K562 (cell line): ENCODE results near the gene CCNL2. TPM values are rescaled to one million over a fixed set of nuclear protein-coding genes. Genes with fewer than 3 reads are reported as not detected.

Experiments
- ATAC-seq: fragments of 200-7000 bp; cut with Tn5 transposase; 3 replicates; pipeline ENCODE4 v1.9.1; 2020; ENCODE audit warnings: moderate library complexity
- BruUV-seq: library from RNA; stranded (reverse); fragments of 400-500 nt; replicated peaks from 2 replicates; lab custom pipeline; 2021; lab: Mats Ljungman, UMichigan
- CTCF ChIA-PET: fragments of 300-600 bp; formaldehyde crosslinking; extraction: SDS; loops from one replicate; lab custom pipeline; 2021; ENCODE audit warnings: low intra/inter-chr PET ratio; lab: Yijun Ruan, JAX
- POLR2A ChIA-PET: fragments of 300-600, 350-650 bp; sonication (Branson Sonifier 250); formaldehyde crosslinking; extraction: SDS; loops from one replicate; lab custom pipeline; 2021; ENCODE audit warnings: antibody characterized with exemption, inconsistent platforms; lab: Yijun Ruan, JAX
- DNase-seq, 4 experiments: peaks; one replicate each; pipeline versions ENCODE4 v3.0.0 to v3.0.0-alpha.2; 2011 to 2018; ENCODE audit warnings: low spot score in 3 of 4, mixed read lengths in 3 of 4; ENCODE audit errors: extremely low read depth in 1 of 4
- FAIRE-seq: peaks from 2 replicates; lab custom pipeline; 2011; peaks lifted over from hg19 to GRCh38; lab: Jason Lieb, UNC
- H2AFZ ChIP-seq: 2 replicates; pipeline ENCODE4 v1.6.0; 2011; ENCODE audit warnings: low read depth, low read length, control low read depth, inconsistent platforms
- H3K27ac ChIP-seq: fragments of 200-600 bp; 3 replicates; pipeline ENCODE4 v1.8.0; 2011; ENCODE audit warnings: low read depth, mild to moderate bottlenecking, control low read depth, inconsistent platforms, low read length, moderate library complexity, mixed read lengths; ENCODE audit errors: extremely low read depth
- H3K27me3 ChIP-seq, 2 experiments: fragments of 300-600 bp in 1 of 2; 2 replicates in 1 of 2; 3 replicates in 1 of 2; pipeline versions ENCODE4 v1.6.0 to v1.8.0; 2011; ENCODE audit warnings: inconsistent platforms in 2 of 2, low read length in 2 of 2, mild to moderate bottlenecking in 1 of 2, mixed read lengths in 1 of 2, moderate library complexity in 1 of 2; ENCODE audit not compliant: control insufficient read depth in 2 of 2, insufficient read depth in 2 of 2
- H3K36me3 ChIP-seq: fragments of 300-600 bp; 3 replicates; pipeline ENCODE4 v1.8.0; 2011; ENCODE audit warnings: mild to moderate bottlenecking, low read length, inconsistent platforms; ENCODE audit not compliant: control insufficient read depth, insufficient read depth
- H3K4me1 ChIP-seq, 2 experiments: fragments of 200-600 bp in 1 of 2; replicated peaks in 1 of 2; 2 replicates in 1 of 2; 3 replicates in 1 of 2; pipeline versions ENCODE4 v1.5.1 to v1.8.0; 2011; ENCODE audit warnings: inconsistent platforms in 2 of 2, low read length in 2 of 2, mild to moderate bottlenecking in 1 of 2, mixed read lengths in 1 of 2, moderate library complexity in 1 of 2; ENCODE audit not compliant: control insufficient read depth in 2 of 2, insufficient read depth in 2 of 2
- H3K4me2 ChIP-seq: 2 replicates; pipeline ENCODE4 v1.6.1; 2011; ENCODE audit warnings: low read length, control low read depth, inconsistent platforms, mixed read lengths; ENCODE audit not compliant: insufficient read depth
- H3K4me3 ChIP-seq: fragments of 200-600 bp; sonication (generic), shearing (Covaris generic); 2 replicates; pipeline ENCODE4 v1.5.1; 2016; ENCODE audit warnings: control low read depth, inconsistent platforms
- H3K79me2 ChIP-seq: fragments of 200-600 bp; 3 replicates; pipeline ENCODE4 v1.8.0; 2011; ENCODE audit warnings: low read length, inconsistent platforms; ENCODE audit not compliant: control insufficient read depth, insufficient read depth
- H3K9ac ChIP-seq, 2 experiments: 2 replicates each; pipeline versions ENCODE4 v1.6.0 to v1.6.1; 2011; ENCODE audit warnings: low read depth in 2 of 2, low read length in 2 of 2, control low read depth in 1 of 2, inconsistent platforms in 1 of 2, mild to moderate bottlenecking in 1 of 2, mixed read lengths in 1 of 2; ENCODE audit not compliant: insufficient read depth in 1 of 2
- H3K9me1 ChIP-seq: one replicate; pipeline ENCODE4 v1.6.0; 2011; ENCODE audit warnings: inconsistent platforms, mild to moderate bottlenecking, low read length, moderate library complexity; ENCODE audit not compliant: control insufficient read depth, insufficient read depth
- H3K9me3 ChIP-seq: replicated peaks from 2 replicates; pipeline ENCODE4 v1.5.1; 2011; ENCODE audit warnings: low read depth, low read length, inconsistent platforms; ENCODE audit not compliant: control insufficient read depth, insufficient read depth
- H4K20me1 ChIP-seq: replicated peaks from 2 replicates; pipeline ENCODE4 v1.6.1; 2011; ENCODE audit warnings: low read length, inconsistent platforms, mixed read lengths; ENCODE audit not compliant: control insufficient read depth, insufficient read depth
- NUFIP1 ChIP-seq: fragments of 450-650 bp; IDR thresholded peaks from 2 replicates; pipeline ENCODE4 v1.6.1; 2018; ENCODE audit not compliant: partially characterized antibody
- POLR2AphosphoS2 ChIP-seq: IDR thresholded peaks from 2 replicates; pipeline ENCODE4 v1.6.1; 2012; ENCODE audit warnings: low read length, improper control_type of control experiment
- PRMT5 ChIP-seq: sonication (generic); formaldehyde crosslinking; IDR thresholded peaks from 2 replicates; pipeline ENCODE4 v1.5.0; 2020; ENCODE audit warnings: missing genetic modification reagents
- RAD21 ChIP-seq, 2 experiments: fragments of 250-450 bp in 1 of 2; fragments of 450-650 bp in 1 of 2; sonication (Bioruptor Pico) in 1 of 2; formaldehyde crosslinking in 1 of 2; IDR thresholded peaks in 1 of 2; conservative IDR thresholded peaks in 1 of 2; 2 replicates each; pipeline versions ENCODE4 v1.4.0 to v1.8.0; 2020 to 2022; ENCODE audit warnings: mild to moderate bottlenecking in 2 of 2, moderate library complexity in 1 of 2
- TRIM24 ChIP-seq, 2 experiments: fragments of 450-650 bp; IDR thresholded peaks; 2 replicates each; pipeline ENCODE4 v1.6.1; 2016
- XRCC4 ChIP-seq: IDR thresholded peaks from one replicate; pipeline ENCODE4 v1.6.1; 2011; ENCODE audit not compliant: insufficient read depth, insufficient read length; ENCODE audit errors: extremely low read depth
- WGBS: fragments of 100-300 bp; shearing (Covaris generic); methylation state at CpG from one replicate; pipeline ENCODE4 v1.1.6; 2016; ENCODE audit warnings: low coverage, mixed read lengths; ENCODE audit not compliant: insufficient coverage; ENCODE audit errors: missing lambda C conversion rate; 5-methylcytosine and 5-hydroxymethylcytosine counted together
- in situ Hi-C: fragments of 300-500 bp; cut with MboI; formaldehyde crosslinking; loops from 4 replicates; pipeline ENCODE4 v1.15.0; 2018; ENCODE audit warnings: inconsistent platforms, mixed read lengths
- intact Hi-C: fragments of 100-400 bp; cut with micrococcal nuclease; formaldehyde crosslinking; loops from 2 replicates; pipeline ENCODE4 v1.14.2; 2022
- polyA plus RNA-seq, 8 experiments: library from polyadenylated mRNA; depleted of rRNA in 4 of 8; stranded (reverse) in 5 of 8; unstranded in 3 of 8; fragments of >200 nt; fragmentation: Nextera tagmentation in 2 of 8; fragmentation: Illumina TruSeq in 1 of 8; extraction: Ambion mirVana in 2 of 8; extraction: Trizol in 1 of 8; gene quantifications; 2 replicates each; pipeline versions ENCODE4 v1.2.1 to v1.2.3, GENCODE V29; 2011 to 2014; ENCODE audit warnings: inconsistent platforms in 1 of 8, missing spikeins in 1 of 8
- total RNA-seq, 7 experiments: library from RNA; depleted of rRNA in 6 of 7; stranded (reverse); fragments of >200 nt in 6 of 7; fragmentation: Illumina TruSeq in 2 of 7; extraction: Trizol in 2 of 7; gene quantifications; 2 replicates each; pipeline versions ENCODE4 v1.2.1 to v1.2.3, GENCODE V29; 2011 to 2021; ENCODE audit warnings: low replicate concordance in 1 of 7
- TF ChIP-seq, protein P1 (sequence below): sonication (generic); formaldehyde crosslinking; IDR thresholded peaks from 2 replicates; pipeline ENCODE4 v1.8.1; 2023; ENCODE audit warnings: mild to moderate bottlenecking, missing genetic modification reagents

The CCNL2 gene
- total and polyA plus RNA-seq, 9 of the 15 experiments (the other 6 are each of a cell fraction or from before 2014, with no cell fraction given): 2.8 to 287 (median 94.5) TPM

- ATAC-seq: peak; percentile 22
- peaks cover 69% of the 10 kb centered on the region for H3K79me2 ChIP-seq
- in situ Hi-C loops: no loop called here
- TF ChIP-seq, protein P1, sequence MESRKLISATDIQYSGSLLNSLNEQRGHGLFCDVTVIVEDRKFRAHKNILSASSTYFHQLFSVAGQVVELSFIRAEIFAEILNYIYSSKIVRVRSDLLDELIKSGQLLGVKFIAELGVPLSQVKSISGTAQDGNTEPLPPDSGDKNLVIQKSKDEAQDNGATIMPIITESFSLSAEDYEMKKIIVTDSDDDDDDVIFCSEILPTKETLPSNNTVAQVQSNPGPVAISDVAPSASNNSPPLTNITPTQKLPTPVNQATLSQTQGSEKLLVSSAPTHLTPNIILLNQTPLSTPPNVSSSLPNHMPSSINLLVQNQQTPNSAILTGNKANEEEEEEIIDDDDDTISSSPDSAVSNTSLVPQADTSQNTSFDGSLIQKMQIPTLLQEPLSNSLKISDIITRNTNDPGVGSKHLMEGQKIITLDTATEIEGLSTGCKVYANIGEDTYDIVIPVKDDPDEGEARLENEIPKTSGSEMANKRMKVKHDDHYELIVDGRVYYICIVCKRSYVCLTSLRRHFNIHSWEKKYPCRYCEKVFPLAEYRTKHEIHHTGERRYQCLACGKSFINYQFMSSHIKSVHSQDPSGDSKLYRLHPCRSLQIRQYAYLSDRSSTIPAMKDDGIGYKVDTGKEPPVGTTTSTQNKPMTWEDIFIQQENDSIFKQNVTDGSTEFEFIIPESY: peak; percentile 73; the same call in 1 of the 2 replicates
- TF ChIP-seq TRIM24 (IDR thresholded peaks at IDR 0.05) (no peak), RAD21 (CRISPR knock-in tag; conservative IDR thresholded peaks at IDR 0.05 in 1 of 2, IDR thresholded peaks at IDR 0.05 in 1 of 2) (0 out of 4 replicates have a peak, but pooled peaks of 1 of the 2 experiments have one; percentile 8), NUFIP1 (no peak), POLR2AphosphoS2 (no peak), PRMT5 (CRISPR knock-in tag) (no peak), XRCC4 (no peak)
Measured at GRCh38 chr1:1406101-1406820, 7.1 kb upstream of the CCNL2 start.

More at GRCh38 chr1:1406101-1406820, 7.1 kb upstream of the CCNL2 start:
- DNase-seq: peak; percentile 36 to 57 (median 45)
- Histone ChIP-seq H2AFZ (peak overlapping the region; percentile 82), H3K27ac (peak overlapping the region; percentile 89), H3K27me3 (no peaks in the 10 kb centered on the region), H3K9me1 (peaks cover 2% of the 10 kb centered on the region), H3K4me2 (peak overlapping the region; percentile 98), H4K20me1 (peaks cover 4% of the 10 kb centered on the region; the same call in 1 of the 2 replicates), H3K9ac (peak overlapping the region; percentile 99 to 100), H3K4me1 (peaks cover 14 to 55% of the 10 kb centered on the region in 2 experiments), H3K9me3 (no peaks in the 10 kb centered on the region; the same call in 1 of the 2 replicates), H3K4me3 (peak overlapping the region; percentile 100), H3K36me3 (peaks cover 67% of the 10 kb centered on the region)
- POLR2A ChIA-PET: interaction anchor here (0.9 to 3.6 kb wide), 11 partner anchors 8 to 209 kb away, joined by 3 to 26 read pairs (median 6); partner anchors contain the start of genes AURKAIP1, CCNL2 and MIB2
- BruUV-seq: no TSS peak
- intact Hi-C loops: loop anchor here (2.0 kb wide), 1 partner anchor 35 kb away; no protein-coding TSS in a partner anchor
- FAIRE-seq: no peak
- CTCF ChIA-PET: interaction anchor here (0.5 kb wide), 1 partner anchor 247 kb away, joined by 3 read pairs; no protein-coding TSS in a partner anchor
- WGBS: 19% methylated on average over 43 of the region's 43 CpGs
